GM12872 (cell line): ENCODE results near the gene EVC.

Experiments
- TF ChIP-seq, protein P1 (sequence below): IDR thresholded peaks from 3 replicates; pipeline ENCODE4 v1.5.1; 2011; ENCODE audit warnings: low read depth, mild to moderate bottlenecking, low read length, moderate library complexity; ENCODE audit not compliant: insufficient read depth

EVC gene

DNA sequence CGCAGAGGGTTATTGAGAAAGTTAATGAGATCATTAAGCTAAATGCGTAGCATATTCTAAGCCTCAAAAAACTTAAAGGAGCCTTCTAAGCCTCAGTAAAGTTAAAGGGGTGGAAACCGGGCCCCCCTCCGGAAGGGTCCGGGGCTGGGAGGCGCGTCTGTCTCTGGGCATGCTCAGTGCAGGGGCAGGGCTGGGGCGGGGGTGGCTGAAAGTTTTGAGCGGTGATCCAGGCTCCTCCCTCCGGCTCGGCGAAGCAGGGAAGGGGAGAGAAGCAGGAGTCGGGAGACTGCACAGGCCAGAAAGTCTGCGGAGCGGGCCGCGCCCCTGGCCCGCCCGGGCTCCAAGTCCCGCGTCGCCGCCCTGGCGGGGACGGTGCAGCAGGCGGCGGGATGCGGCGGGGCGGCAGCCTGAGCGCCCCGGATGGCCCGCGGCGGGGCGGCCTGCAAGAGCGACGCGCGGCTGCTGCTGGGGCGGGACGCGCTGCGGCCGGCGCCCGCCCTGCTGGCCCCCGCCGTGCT, at the start of gene EVC:
TSS of gene EVC (plus strand) at position 241 of the 518 bp plus-strand sequence. CDS start at position 421, 180 bp downstream.
- TF ChIP-seq, protein P1, sequence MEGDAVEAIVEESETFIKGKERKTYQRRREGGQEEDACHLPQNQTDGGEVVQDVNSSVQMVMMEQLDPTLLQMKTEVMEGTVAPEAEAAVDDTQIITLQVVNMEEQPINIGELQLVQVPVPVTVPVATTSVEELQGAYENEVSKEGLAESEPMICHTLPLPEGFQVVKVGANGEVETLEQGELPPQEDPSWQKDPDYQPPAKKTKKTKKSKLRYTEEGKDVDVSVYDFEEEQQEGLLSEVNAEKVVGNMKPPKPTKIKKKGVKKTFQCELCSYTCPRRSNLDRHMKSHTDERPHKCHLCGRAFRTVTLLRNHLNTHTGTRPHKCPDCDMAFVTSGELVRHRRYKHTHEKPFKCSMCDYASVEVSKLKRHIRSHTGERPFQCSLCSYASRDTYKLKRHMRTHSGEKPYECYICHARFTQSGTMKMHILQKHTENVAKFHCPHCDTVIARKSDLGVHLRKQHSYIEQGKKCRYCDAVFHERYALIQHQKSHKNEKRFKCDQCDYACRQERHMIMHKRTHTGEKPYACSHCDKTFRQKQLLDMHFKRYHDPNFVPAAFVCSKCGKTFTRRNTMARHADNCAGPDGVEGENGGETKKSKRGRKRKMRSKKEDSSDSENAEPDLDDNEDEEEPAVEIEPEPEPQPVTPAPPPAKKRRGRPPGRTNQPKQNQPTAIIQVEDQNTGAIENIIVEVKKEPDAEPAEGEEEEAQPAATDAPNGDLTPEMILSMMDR, result no peak

DNA sequence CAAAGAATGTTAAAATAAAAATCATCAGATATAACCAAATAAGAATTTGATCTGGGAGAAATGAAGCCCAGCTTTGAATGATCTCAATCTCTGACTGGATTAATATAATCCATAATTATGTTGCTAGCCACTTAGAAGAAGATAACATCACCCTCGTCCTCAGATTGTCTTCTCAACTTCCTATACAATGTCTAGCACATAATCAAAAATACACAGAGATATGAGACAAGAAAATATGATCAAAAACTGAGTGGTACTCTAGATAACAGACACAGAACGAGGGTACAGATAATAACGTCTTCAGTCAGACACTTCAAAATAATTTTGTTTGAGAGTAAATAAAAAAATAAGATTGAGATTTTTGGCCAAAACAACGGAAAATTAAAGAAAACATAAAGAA, 49.8 kb upstream of the EVC start:
- TF ChIP-seq, protein P1, result no peak

DNA sequence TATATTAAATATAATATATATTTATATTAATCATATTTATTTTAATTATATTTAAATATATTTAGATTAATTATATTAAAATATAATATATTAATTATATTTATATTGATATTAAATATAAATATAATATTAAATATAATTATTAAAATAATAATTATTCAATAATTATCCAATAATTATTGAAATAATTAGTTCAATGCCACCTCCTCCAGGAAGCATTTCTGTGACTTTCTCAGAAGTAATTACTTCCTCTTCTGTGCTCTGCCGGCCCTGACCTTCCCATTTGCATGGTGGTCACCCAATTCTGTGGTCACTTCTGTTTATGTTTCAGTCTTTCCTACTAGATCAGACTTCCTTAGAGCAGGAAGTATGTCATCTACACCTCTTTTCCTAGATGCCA, 48.4 kb upstream of the EVC start:
- TF ChIP-seq, protein P1, result no peak

DNA sequence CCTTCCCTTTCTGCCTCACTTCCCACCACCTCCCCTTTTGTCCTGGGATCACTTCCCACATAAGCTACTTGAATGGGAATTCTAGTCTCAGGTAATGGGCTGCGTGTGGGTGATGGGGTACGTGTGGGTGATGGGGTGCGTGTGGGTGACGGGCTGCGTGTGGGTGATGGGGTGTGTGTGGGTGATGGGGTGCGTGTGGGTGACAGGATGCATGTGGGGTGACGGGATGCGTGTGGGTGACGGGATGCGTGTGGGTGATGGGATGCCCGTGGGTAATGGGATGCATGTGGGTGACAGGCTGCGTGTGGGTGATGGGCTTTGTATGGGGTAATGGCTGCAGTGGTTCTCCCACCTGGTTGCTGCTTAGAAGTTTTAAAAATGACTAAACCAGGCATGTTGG, 46.2 kb upstream of the EVC start:
- TF ChIP-seq, protein P1, result no peak

DNA sequence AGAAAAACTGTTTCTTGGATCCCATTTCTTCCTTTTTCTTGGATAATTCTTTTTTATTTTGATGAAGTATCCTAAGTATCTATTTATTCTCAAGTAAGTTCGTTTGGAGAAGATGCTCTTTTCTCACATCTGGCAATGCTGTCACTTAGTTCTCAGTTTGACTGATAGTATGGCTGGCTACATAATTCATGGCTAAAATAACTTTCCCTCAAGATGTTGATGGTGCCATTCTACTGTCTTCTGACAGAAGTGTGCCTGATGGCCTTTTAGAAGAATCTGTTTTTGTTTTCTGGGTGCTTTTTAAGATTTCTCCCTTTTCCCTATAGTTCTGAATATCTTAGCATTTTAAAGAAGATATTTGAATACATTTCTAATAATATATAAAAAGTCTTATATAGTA, 44.3 kb upstream of the EVC start:
- TF ChIP-seq, protein P1, result no peak

DNA sequence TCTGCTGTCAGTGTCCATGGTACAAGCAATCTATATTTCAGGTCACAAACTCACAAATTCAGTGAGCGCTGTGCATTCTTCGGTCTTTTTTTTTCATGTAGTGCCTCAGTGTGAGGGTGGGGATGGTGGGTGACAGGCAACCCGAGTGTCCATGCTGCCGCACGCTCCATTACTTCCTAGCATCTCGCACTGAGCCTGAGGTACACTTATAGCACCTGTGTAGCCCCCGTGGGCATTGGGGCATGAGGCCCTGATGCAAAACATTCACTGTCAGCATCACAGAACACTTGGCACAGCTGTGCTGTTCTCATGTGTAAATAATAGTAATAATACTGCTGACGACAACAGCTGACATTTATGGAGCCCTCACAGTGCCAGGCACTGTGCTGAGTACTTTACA, 34.2 kb upstream of the EVC start:
- TF ChIP-seq, protein P1, result no peak

DNA sequence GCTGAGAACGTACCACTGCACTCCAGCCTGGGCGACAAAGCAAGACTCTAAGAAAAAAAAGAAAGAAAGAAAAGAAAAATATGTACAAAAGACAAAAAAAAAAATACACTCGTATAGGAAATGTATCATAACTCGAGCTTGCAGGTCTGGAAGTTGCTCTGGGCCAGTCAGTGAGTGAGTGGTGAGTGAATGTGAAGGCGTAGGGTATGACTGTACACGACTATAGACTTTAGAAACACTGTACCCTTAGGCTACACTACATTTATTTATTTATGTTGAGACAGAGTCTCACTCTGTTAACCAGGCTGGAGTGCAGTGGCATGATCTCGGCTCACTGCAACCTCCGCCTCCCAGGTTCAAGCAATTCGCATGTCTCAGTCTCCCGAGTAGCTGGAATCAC, 32.0 kb upstream of the EVC start:
- TF ChIP-seq, protein P1, result no peak
